PFSK-1 (cell line): ENCODE results near the gene CYTH1.

ENCODE experiments used
- FOXP2 ChIP-seq: optimal IDR thresholded peaks from 2 replicates; pipeline ENCODE3; 2011; ENCODE audit warnings: borderline replicate concordance, control low read depth, inconsistent platforms; ENCODE audit not compliant: insufficient read depth; ENCODE audit errors: extremely low read length, extremely low read depth
- POLR2AphosphoS5 ChIP-seq: IDR thresholded peaks from 2 replicates; pipeline ENCODE4 v1.6.1; 2012; ENCODE audit warnings: low read depth, mild to moderate bottlenecking, control low read depth, low read length, moderate library complexity
- SIN3A ChIP-seq: IDR thresholded peaks from 2 replicates; pipeline ENCODE4 v1.6.1; 2012; ENCODE audit warnings: mild to moderate bottlenecking, low read length, moderate library complexity, borderline replicate concordance; ENCODE audit not compliant: insufficient read depth
- TAF1 ChIP-seq: IDR thresholded peaks from 2 replicates; pipeline ENCODE4 v1.6.1; 2012; ENCODE audit warnings: low read length, control low read depth, borderline replicate concordance; ENCODE audit not compliant: insufficient read depth
- TF ChIP-seq, protein P1 (sequence below), 2 experiments: IDR thresholded peaks; 2 replicates each; pipeline versions ENCODE4 v1.6.1 to v1.8.0; 2011 to 2012; ENCODE audit warnings: low read depth in 2 of 2, low read length in 2 of 2, control low read depth in 1 of 2, inconsistent platforms in 1 of 2, mild to moderate bottlenecking in 1 of 2, moderate library complexity in 1 of 2; ENCODE audit not compliant: insufficient read depth in 1 of 2

CYTH1 gene

GRCh38 chr17:78727057-78727456 lies 55.0 kb downstream of the CYTH1 start:
- TF ChIP-seq SIN3A (no peak), TAF1 (no peak), POLR2AphosphoS5 (no peak), FOXP2 (no peak)
- TF ChIP-seq, protein P1, sequence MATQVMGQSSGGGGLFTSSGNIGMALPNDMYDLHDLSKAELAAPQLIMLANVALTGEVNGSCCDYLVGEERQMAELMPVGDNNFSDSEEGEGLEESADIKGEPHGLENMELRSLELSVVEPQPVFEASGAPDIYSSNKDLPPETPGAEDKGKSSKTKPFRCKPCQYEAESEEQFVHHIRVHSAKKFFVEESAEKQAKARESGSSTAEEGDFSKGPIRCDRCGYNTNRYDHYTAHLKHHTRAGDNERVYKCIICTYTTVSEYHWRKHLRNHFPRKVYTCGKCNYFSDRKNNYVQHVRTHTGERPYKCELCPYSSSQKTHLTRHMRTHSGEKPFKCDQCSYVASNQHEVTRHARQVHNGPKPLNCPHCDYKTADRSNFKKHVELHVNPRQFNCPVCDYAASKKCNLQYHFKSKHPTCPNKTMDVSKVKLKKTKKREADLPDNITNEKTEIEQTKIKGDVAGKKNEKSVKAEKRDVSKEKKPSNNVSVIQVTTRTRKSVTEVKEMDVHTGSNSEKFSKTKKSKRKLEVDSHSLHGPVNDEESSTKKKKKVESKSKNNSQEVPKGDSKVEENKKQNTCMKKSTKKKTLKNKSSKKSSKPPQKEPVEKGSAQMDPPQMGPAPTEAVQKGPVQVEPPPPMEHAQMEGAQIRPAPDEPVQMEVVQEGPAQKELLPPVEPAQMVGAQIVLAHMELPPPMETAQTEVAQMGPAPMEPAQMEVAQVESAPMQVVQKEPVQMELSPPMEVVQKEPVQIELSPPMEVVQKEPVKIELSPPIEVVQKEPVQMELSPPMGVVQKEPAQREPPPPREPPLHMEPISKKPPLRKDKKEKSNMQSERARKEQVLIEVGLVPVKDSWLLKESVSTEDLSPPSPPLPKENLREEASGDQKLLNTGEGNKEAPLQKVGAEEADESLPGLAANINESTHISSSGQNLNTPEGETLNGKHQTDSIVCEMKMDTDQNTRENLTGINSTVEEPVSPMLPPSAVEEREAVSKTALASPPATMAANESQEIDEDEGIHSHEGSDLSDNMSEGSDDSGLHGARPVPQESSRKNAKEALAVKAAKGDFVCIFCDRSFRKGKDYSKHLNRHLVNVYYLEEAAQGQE (IDR thresholded peaks at IDR 0.05; ENCODE audit: insufficient read depth in 1 of 2, low read depth in 2 of 2, low read length in 2 of 2) = no peak

DNA sequence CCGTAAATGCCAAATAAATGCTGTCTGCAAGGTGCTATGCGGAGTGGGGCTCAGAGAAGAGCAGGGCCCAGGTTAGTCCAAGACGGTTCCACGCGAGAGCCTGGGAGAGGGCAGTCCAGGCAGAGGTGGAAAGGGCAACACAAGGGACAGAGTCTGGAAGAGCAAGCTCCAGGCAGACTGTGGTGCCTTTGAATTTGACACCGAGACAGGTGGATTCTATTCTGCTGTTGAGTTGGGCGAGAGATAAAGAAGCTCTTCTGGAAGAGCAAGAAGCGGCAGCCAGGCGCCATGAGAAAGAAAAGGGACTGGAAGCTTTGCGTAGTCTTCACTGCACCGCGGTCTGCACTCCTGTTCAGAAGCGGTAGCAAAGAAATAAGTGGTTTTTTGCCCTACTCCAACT lies 55.6 kb downstream of the CYTH1 start:
- TF ChIP-seq POLR2AphosphoS5 (no peak), FOXP2 (no peak), TAF1 (no peak), SIN3A (no peak)
- TF ChIP-seq, protein P1 (IDR thresholded peaks at IDR 0.05; ENCODE audit: insufficient read depth in 1 of 2, low read depth in 2 of 2, low read length in 2 of 2) = no peak

DNA sequence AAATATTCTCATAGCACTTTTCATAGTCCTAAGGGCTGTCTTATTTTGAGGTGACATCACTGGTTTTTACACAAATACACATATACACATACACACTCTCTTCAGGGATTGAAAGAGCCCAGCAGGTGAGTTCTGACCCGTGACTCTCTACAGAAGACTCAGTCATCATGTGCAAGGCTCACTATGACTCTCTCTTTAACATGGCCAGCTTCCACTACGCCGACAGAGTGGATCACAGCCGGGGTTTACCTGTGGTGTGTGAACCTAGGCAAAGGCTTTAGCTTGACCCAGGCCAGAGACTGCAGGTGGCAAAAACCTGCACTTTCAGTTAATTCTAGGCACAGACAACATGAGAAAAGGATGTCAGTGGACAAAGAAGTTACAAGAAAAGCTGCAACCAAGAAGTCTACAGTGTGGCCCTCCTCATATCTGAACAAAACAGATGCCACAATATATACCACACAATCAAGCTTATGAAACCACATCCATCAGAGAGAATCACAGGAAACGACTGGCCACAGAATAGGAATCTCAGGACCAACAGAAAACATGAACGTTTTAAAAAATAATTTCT lies 56.5 kb downstream of the CYTH1 start:
- no peak for TF ChIP-seq FOXP2
- no peak for TF ChIP-seq TAF1
- TF ChIP-seq, protein P1 (IDR thresholded peaks at IDR 0.05; ENCODE audit: insufficient read depth in 1 of 2, low read depth in 2 of 2, low read length in 2 of 2) = no peak
- no peak for TF ChIP-seq SIN3A
- TF ChIP-seq POLR2AphosphoS5 = no peak

DNA sequence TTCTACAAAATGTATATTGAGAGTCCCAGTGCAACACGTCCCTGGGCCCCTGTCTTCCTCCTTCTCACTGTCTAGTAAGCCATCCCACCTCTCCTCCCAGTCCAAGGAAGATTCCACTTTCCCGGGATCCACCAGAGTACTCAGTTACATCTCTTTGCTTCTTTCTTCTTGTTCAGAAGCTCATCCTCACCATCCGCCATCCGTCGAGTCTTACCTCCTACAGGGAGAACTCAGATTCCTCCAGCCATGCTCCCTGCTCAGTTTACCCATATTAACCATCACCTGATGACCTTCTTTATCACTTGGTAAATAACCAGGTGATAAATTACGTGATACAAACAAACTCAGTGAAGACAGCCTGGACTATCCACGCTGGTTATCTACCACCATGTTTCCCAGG lies 57.1 kb downstream of the CYTH1 start:
- TF ChIP-seq POLR2AphosphoS5 = no peak
- TF ChIP-seq SIN3A = no peak
- TF ChIP-seq TAF1 = no peak
- TF ChIP-seq FOXP2 = no peak
- TF ChIP-seq, protein P1 (IDR thresholded peaks at IDR 0.05; ENCODE audit: insufficient read depth in 1 of 2, low read depth in 2 of 2, low read length in 2 of 2) = no peak

DNA sequence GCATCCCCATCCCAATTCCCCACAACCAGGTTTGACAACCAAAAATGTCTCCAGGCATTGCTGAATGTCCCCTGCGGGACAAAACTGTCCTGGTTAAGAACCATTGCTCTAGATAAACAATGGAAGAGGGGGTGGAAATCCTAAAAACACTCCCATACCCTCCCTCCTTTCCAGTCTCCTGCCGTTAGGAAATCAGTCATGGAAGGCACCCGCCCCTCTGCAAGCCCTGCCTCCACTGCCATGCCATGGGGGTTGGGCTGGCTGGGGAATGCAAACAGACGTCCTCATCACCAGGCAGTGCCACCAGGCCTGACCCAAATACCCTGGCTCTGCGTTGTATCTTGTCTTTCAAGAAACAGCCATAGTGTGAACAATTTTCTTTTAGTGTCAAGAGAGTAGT lies 57.5 kb downstream of the CYTH1 start:
- TF ChIP-seq, protein P1 (IDR thresholded peaks at IDR 0.05; ENCODE audit: insufficient read depth in 1 of 2, low read depth in 2 of 2, low read length in 2 of 2) = no peak
- no peak for TF ChIP-seq SIN3A
- TF ChIP-seq POLR2AphosphoS5 = no peak
- no peak for TF ChIP-seq FOXP2
- TF ChIP-seq TAF1 = no peak
